GM13977 (cell line): ENCODE results near the gene TUBGCP2.

ENCODE experiments used
- DNase-seq: peaks from one replicate; pipeline ENCODE4 v3.0.0; 2012; ENCODE audit warnings: low spot score
- in situ Hi-C: fragments of 300-500 bp; cut with MboI; formaldehyde crosslinking; loops from one replicate; pipeline ENCODE4 v1.12.0; 2022; ENCODE audit warnings: low sequenced_read_pairs, low pct_unique_long_range_greater_than_20kb, mixed read lengths, inconsistent platforms; ENCODE audit not compliant: unreplicated experiment
- TF ChIP-seq, protein P1 (sequence below): IDR thresholded peaks from 2 replicates; pipeline ENCODE4 v1.5.1; 2012; ENCODE audit warnings: mild to moderate bottlenecking, control low read depth; ENCODE audit not compliant: insufficient read depth; ENCODE audit errors: extremely low read depth, missing control alignments

TUBGCP2 gene, protein sequence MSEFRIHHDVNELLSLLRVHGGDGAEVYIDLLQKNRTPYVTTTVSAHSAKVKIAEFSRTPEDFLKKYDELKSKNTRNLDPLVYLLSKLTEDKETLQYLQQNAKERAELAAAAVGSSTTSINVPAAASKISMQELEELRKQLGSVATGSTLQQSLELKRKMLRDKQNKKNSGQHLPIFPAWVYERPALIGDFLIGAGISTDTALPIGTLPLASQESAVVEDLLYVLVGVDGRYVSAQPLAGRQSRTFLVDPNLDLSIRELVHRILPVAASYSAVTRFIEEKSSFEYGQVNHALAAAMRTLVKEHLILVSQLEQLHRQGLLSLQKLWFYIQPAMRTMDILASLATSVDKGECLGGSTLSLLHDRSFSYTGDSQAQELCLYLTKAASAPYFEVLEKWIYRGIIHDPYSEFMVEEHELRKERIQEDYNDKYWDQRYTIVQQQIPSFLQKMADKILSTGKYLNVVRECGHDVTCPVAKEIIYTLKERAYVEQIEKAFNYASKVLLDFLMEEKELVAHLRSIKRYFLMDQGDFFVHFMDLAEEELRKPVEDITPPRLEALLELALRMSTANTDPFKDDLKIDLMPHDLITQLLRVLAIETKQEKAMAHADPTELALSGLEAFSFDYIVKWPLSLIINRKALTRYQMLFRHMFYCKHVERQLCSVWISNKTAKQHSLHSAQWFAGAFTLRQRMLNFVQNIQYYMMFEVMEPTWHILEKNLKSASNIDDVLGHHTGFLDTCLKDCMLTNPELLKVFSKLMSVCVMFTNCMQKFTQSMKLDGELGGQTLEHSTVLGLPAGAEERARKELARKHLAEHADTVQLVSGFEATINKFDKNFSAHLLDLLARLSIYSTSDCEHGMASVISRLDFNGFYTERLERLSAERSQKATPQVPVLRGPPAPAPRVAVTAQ

DNA sequence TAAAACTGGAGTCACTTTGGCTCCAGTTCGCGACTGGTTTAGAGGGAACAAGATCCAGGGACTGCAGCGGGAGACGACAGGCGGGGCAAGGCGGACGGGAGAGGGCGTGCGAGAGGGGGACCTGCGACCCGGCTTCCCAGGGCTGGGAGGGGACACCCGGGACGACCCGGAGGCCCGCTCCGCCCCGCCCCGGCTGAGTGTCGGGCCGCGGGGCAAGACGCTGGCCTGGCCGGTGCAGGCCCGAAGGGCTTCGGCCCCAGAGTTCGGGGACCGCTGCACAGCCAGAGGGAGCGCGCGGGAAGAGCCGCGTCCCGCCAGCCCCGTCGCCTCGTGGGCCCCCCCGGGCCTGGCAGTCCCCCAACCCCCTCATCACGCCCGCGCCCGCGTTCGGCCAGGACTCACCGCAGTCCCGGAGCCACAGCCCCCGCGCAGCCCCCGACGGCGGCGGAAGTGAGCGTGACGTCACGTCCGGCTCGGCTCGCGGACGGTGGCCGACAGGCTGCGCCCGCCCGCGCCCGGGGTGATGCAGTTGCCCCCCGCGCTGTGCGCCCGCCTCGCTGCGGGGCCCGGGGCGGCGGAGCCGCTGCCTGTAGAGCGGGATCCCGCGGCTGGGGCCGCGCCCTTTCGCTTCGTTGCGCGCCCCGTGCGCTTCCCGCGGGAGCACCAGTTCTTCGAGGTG is at the start of gene TUBGCP2, which contains the start of gene ZNF511:
Gene TUBGCP2 (minus strand): TSS at position 452 of the 679 bp plus-strand sequence. CDS start 5,931 bp downstream, outside the sequence.
Gene ZNF511 (plus strand): TSS at position 494 of the 679 bp plus-strand sequence. CDS start 30 bp downstream, at position 524.
- in situ Hi-C loops: no loop called here
- TF ChIP-seq, protein P1, sequence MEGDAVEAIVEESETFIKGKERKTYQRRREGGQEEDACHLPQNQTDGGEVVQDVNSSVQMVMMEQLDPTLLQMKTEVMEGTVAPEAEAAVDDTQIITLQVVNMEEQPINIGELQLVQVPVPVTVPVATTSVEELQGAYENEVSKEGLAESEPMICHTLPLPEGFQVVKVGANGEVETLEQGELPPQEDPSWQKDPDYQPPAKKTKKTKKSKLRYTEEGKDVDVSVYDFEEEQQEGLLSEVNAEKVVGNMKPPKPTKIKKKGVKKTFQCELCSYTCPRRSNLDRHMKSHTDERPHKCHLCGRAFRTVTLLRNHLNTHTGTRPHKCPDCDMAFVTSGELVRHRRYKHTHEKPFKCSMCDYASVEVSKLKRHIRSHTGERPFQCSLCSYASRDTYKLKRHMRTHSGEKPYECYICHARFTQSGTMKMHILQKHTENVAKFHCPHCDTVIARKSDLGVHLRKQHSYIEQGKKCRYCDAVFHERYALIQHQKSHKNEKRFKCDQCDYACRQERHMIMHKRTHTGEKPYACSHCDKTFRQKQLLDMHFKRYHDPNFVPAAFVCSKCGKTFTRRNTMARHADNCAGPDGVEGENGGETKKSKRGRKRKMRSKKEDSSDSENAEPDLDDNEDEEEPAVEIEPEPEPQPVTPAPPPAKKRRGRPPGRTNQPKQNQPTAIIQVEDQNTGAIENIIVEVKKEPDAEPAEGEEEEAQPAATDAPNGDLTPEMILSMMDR: peak; percentile 8
- DNase-seq: peak; percentile 94

DNA sequence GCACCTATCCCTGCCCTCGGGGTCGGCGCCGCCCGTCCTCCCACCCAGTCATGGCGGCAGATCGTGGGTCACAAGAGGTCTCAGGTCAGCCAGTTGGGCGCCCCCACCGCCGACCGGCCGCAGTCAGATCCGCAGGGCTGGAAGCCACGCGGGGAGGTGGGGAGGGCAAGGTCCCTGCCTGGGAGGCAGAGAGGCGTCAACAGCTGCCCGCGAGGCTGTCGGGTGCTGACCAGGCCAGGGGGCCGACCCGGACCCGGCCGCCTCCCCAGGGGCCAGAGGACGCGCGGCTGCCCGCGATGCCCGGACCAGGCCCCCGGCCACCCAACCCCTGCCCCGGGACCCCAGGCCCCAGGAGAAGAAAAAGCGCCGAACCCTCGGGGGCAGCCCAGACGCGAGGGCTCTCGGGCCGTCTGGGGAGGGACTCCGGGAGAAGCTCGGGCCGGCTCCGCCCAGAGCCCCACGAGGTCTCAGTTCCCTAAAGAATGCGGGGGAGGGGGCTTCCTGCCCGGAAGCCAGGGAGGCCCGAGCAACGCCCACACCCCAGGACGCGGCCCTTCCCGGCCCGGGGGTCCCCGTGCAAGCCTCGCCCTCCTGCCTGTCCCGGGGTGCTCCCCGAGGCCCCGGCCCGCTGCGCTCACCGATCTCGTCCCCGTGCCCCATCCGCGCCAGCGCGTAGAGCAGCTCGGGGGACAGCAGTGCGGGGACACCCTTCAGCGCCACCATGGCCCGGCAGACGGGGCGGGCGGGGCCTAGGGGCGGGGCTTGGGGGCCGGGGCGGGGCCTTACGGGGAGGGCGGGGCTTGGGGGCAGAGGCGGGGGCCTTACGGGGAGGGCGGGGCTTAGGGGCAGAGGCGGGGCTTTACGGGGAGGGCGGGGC is 48.9 kb upstream of the TUBGCP2 start, which contains the start of gene FUOM:
Gene FUOM (minus strand): TSS at position 735 of the 877 bp plus-strand sequence. CDS start 12 bp downstream, at position 723.
- TF ChIP-seq, protein P1: no peak
- in situ Hi-C loops: no loop called here
- peak; percentile 98 for DNase-seq

GRCh38 chr10:133356549-133357284 is 48.0 kb upstream of the TUBGCP2 start:
- TF ChIP-seq, protein P1: no peak

DNA sequence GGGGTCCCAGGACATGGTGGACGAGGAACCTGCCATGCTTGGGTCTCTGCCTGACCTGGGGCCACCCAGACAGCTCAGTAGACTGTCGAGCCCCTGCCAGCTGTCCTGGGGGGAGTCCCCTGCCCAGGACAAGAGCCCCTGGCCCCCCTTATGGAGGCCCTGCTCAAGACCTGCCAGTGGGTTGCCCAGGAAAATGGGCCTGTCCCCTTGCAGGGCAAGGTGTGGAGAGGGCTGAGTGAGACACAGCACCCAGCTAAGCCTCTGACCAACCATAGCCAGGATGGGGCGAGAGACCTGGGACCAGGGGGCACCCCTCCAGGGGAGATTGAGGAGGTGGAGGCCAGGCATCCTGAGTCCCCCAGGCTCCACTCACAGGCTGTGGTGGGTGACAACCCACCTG is 47.3 kb upstream of the TUBGCP2 start:
- in situ Hi-C loops: no loop called here
- TF ChIP-seq, protein P1: no peak
- no peak for DNase-seq

More at GRCh38 chr10:133356549-133357284, 48.0 kb upstream of the TUBGCP2 start:
- DNase-seq: no peak
- in situ Hi-C loops: no loop called here

DNA sequence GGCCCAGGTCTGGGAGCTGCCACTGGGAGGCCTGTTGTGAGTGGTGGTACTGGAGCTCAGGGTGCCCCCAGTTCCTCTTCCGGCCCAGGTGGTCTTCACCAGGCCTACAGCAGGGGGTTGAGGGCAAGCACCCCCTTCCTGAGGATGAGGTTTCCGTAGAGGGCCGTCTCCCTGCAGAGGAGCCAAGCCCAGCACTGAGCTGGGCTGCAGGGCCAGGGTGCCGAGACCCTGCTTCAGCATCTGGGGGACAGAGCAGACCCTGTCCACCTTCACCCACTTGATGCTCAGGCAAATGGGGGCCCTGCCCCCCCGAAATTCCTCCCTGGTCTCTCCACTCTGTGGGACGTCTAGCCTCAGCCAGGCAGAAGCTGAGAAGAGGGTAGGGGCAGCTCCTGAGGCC is 46.6 kb upstream of the TUBGCP2 start:
- no peak for DNase-seq
- TF ChIP-seq, protein P1: no peak
- in situ Hi-C loops: no loop called here
